MV-4-11 (cell line): ENCODE measurements around the gene POLR3B.

Source experiments
- DNase-seq: peaks from one replicate; lab custom pipeline; 2025; lab: John Stamatoyannopoulos, UW

The POLR3B gene

GRCh38 chr12:106412563-106412962, 55.0 kb downstream of the POLR3B start:
- no peak for DNase-seq

GRCh38 chr12:106415134-106415533, 57.6 kb downstream of the POLR3B start:
- no peak for DNase-seq

- DNase-seq: no peak
Observed at GRCh38 chr12:106416273-106416672, 58.7 kb downstream of the POLR3B start.

- DNase-seq: no peak
Observed at GRCh38 chr12:106417926-106418910, 60.7 kb downstream of the POLR3B start.

GRCh38 chr12:106418970-106419369, 61.4 kb downstream of the POLR3B start:
- no peak for DNase-seq

GRCh38 chr12:106423291-106423690, 65.7 kb downstream of the POLR3B start:
- no peak for DNase-seq

- DNase-seq: no peak
Observed at GRCh38 chr12:106425061-106425702, 67.6 kb downstream of the POLR3B start.

- no peak for DNase-seq
Observed at GRCh38 chr12:106427917-106428316, 70.4 kb downstream of the POLR3B start.

GRCh38 chr12:106428384-106428783, 70.8 kb downstream of the POLR3B start:
- DNase-seq: no peak

- DNase-seq: no peak
Observed at GRCh38 chr12:106429043-106429552, 71.5 kb downstream of the POLR3B start.

- no peak for DNase-seq
Observed at GRCh38 chr12:106429636-106430035, 72.1 kb downstream of the POLR3B start.

GRCh38 chr12:106431839-106432411, 74.4 kb downstream of the POLR3B start:
- no peak for DNase-seq

- no peak for DNase-seq
Observed at GRCh38 chr12:106433055-106433454, 75.5 kb downstream of the POLR3B start.

- no peak for DNase-seq
Observed at GRCh38 chr12:106434526-106434925, 77.0 kb downstream of the POLR3B start.

- no peak for DNase-seq
Observed at GRCh38 chr12:106436164-106436563, 78.6 kb downstream of the POLR3B start.

GRCh38 chr12:106442575-106442974, 85.0 kb downstream of the POLR3B start:
- DNase-seq: no peak

- DNase-seq: no peak
Observed at GRCh38 chr12:106445053-106445452, 87.5 kb downstream of the POLR3B start.

- DNase-seq: no peak
Observed at GRCh38 chr12:106445959-106446358, 88.4 kb downstream of the POLR3B start.

GRCh38 chr12:106446419-106447092, 89.0 kb downstream of the POLR3B start:
- DNase-seq: no peak

- DNase-seq: no peak
Observed at GRCh38 chr12:106452309-106452708, 94.8 kb downstream of the POLR3B start.

GRCh38 chr12:106455111-106455510, 97.6 kb downstream of the POLR3B start:
- DNase-seq: peak; percentile 65

- DNase-seq: no peak
Observed at GRCh38 chr12:106459124-106459523, 101.6 kb downstream of the POLR3B start.
